VCaP (cell line): ENCODE data around the gene MTCL3.

Source experiments
- H3K27ac ChIP-seq: fragments of 450-650 bp; 2 replicates; pipeline ENCODE4 v1.5.1; 2017
- CTCF ChIP-seq: fragments of 450-650 bp; conservative IDR thresholded peaks from 2 replicates; pipeline ENCODE4 v1.5.1; 2017; ENCODE audit warnings: mild to moderate bottlenecking, moderate library complexity

The MTCL3 gene

GRCh38 chr6:127550403-127550802 is 31.3 kb upstream of the MTCL3 start:
- no peak for TF ChIP-seq CTCF
- H3K27ac ChIP-seq = no peak overlapping the region

GRCh38 chr6:127547904-127548649 is 28.9 kb upstream of the MTCL3 start:
- no peak overlapping the region for H3K27ac ChIP-seq
- TF ChIP-seq CTCF = peak; percentile 56

- H3K27ac ChIP-seq = no peak overlapping the region
- TF ChIP-seq CTCF = no peak
Measured at GRCh38 chr6:127547215-127547614, 28.1 kb upstream of the MTCL3 start.

- no peak overlapping the region for H3K27ac ChIP-seq
- TF ChIP-seq CTCF = peak; percentile 68
Measured at GRCh38 chr6:127539272-127539671, 20.1 kb upstream of the MTCL3 start.

GRCh38 chr6:127538750-127539264 is 19.7 kb upstream of the MTCL3 start:
- TF ChIP-seq CTCF = no peak
- no peak overlapping the region for H3K27ac ChIP-seq

- no peak for TF ChIP-seq CTCF
Measured at GRCh38 chr6:127533736-127534135, 14.6 kb upstream of the MTCL3 start.

GRCh38 chr6:127533011-127533410 is 13.9 kb upstream of the MTCL3 start:
- no peak for TF ChIP-seq CTCF
- H3K27ac ChIP-seq = no peak overlapping the region

More at GRCh38 chr6:127533736-127534135, 14.6 kb upstream of the MTCL3 start:
- H3K27ac ChIP-seq = no peak overlapping the region
